Hepatocyte (in vitro differentiated cells): ENCODE measurements around the gene NRCAM.
"Not testable (repeated sequence)": the region's sequence is repeated elsewhere in the genome, so short reads cannot be mapped to it uniquely, and the experiment has no call there.

ENCODE experiments used
- EZH2 ChIP-seq: fragments of 200-600 bp; sonication (generic); IDR thresholded peaks from 2 replicates; pipeline ENCODE4 v1.6.1; 2016; ENCODE audit warnings: antibody characterized with exemption, mild to moderate bottlenecking, borderline replicate concordance
- EZH2phosphoT487 ChIP-seq: fragments of 200-600 bp; sonication (generic); IDR thresholded peaks from one replicate; pipeline ENCODE4 v1.6.1; 2018; ENCODE audit warnings: antibody characterized with exemption, mild to moderate bottlenecking, low read depth, moderate library complexity; ENCODE audit not compliant: unreplicated experiment, severe bottlenecking
- TF ChIP-seq, protein P1 (sequence below): fragments of 200-600 bp; sonication (generic); IDR thresholded peaks from 2 replicates; pipeline ENCODE4 v1.5.1; 2016; ENCODE audit warnings: antibody characterized with exemption, mild to moderate bottlenecking; ENCODE audit not compliant: poor library complexity

DNA sequence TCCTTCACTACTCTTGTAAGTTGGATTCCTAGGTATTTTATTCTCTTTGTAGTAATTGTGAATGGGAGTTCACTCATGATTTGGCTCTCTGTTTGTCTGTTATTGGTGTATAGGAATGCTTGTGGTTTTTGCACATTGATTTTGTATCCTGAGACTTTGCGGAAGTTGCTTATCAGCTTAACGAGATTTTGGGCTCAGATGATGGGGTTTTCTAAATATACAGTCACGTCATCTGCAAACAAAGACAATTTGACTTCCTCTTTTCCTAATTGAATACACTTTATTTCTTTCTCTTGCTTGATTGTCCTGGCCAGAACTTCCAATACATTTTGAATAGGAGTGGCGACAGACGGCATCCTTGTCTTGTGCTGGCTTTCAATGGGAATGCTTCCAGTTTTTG lies 181.8 kb downstream of the NRCAM start:
- not testable (repeated sequence) for TF ChIP-seq EZH2, EZH2phosphoT487
- TF ChIP-seq, protein P1, sequence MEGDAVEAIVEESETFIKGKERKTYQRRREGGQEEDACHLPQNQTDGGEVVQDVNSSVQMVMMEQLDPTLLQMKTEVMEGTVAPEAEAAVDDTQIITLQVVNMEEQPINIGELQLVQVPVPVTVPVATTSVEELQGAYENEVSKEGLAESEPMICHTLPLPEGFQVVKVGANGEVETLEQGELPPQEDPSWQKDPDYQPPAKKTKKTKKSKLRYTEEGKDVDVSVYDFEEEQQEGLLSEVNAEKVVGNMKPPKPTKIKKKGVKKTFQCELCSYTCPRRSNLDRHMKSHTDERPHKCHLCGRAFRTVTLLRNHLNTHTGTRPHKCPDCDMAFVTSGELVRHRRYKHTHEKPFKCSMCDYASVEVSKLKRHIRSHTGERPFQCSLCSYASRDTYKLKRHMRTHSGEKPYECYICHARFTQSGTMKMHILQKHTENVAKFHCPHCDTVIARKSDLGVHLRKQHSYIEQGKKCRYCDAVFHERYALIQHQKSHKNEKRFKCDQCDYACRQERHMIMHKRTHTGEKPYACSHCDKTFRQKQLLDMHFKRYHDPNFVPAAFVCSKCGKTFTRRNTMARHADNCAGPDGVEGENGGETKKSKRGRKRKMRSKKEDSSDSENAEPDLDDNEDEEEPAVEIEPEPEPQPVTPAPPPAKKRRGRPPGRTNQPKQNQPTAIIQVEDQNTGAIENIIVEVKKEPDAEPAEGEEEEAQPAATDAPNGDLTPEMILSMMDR: not testable (repeated sequence)
